Colonic mucosa (tissue), 4 donors: Measurements from ENCODE around the gene LILRA5. TPM values are rescaled to one million over a fixed set of nuclear protein-coding genes. Genes with fewer than 3 reads are reported as not detected.

ENCODE experiments used
- DNase-seq: peaks from one replicate; pipeline ENCODE4 v3.0.0-alpha.2; 2020
- H3K27ac ChIP-seq: fragments of 200-600 bp; one replicate; pipeline ENCODE4 v1.8.0; 2021
- H3K27me3 ChIP-seq: fragments of 200-600 bp; one replicate; pipeline ENCODE4 v1.8.0; 2021
- H3K36me3 ChIP-seq: fragments of 200-600 bp; one replicate; pipeline ENCODE4 v1.8.0; 2021
- H3K4me1 ChIP-seq: fragments of 200-600 bp; one replicate; pipeline ENCODE4 v1.8.0; 2021; ENCODE audit warnings: mild to moderate bottlenecking
- H3K4me3 ChIP-seq: fragments of 200-600 bp; one replicate; pipeline ENCODE4 v1.8.0; 2021
- H3K9ac ChIP-seq, 2 donors: one replicate each; pipeline ENCODE4 v1.7.0; 2013; ENCODE audit warnings: control low read depth in 2 of 2, low read depth in 2 of 2, low read length in 2 of 2
- H3K9me3 ChIP-seq: fragments of 200-600 bp; one replicate; pipeline ENCODE4 v1.8.0; 2021
- CTCF ChIP-seq: fragments of 200-600 bp; IDR thresholded peaks from one replicate; pipeline ENCODE4 v1.8.0; 2022; ENCODE audit warnings: antibody characterized with exemption, mild to moderate bottlenecking
- intact Hi-C: fragments of 100-400 bp; cut with DNase I; formaldehyde crosslinking; loops from one replicate; pipeline ENCODE4 v1.14.1; 2022
- total RNA-seq, 2 donors: library from RNA; stranded (reverse); fragmentation: NEBNext Ultra II Directional in 1 of 2; extraction: Animal tissue kit (Norgen Biotek cat#: 25700) in 1 of 2; gene quantifications; one replicate each; pipeline ENCODE4 v1.2.1, GENCODE V29; 2021
- donor health status: healthy.
- donor health status: DM: no; HTN: no; CAD: no.
- donor health status: DM: no; HTN: no; CAD: no.

LILRA5 gene
- total RNA-seq, 2 donors from 2014 or later = 0.42 to 2.7 TPM

- intact Hi-C loops = no loop called here
- H3K9ac ChIP-seq = no peak overlapping the region
- H3K4me1 ChIP-seq = no peaks in the 10 kb centered on the region
- no peak for TF ChIP-seq CTCF
- H3K4me3 ChIP-seq = no peak overlapping the region
- H3K9me3 ChIP-seq = no peaks in the 10 kb centered on the region
- no peaks in the 10 kb centered on the region for H3K36me3 ChIP-seq
- H3K27ac ChIP-seq = no peak overlapping the region
- no peak for DNase-seq
- no peaks in the 10 kb centered on the region for H3K27me3 ChIP-seq
These were observed 5.5 kb downstream of the LILRA5 start for GRCh38 chr19:54307389-54308020.

GRCh38 chr19:54305141-54305540 is 7.8 kb downstream of the LILRA5 start:
- Histone ChIP-seq H3K9ac (no peak overlapping the region), H3K9me3 (no peaks in the 10 kb centered on the region), H3K4me1 (no peaks in the 10 kb centered on the region), H3K27ac (no peak overlapping the region), H3K36me3 (no peaks in the 10 kb centered on the region), H3K4me3 (no peak overlapping the region), H3K27me3 (no peaks in the 10 kb centered on the region)
- no peak for DNase-seq
- intact Hi-C loops = no loop called here
- TF ChIP-seq CTCF = no peak

GRCh38 chr19:54302257-54302656 is 10.7 kb downstream of the LILRA5 start:
- Histone ChIP-seq H3K36me3 (no peaks in the 10 kb centered on the region), H3K9ac (no peak overlapping the region), H3K4me3 (no peak overlapping the region), H3K27me3 (no peaks in the 10 kb centered on the region), H3K4me1 (no peaks in the 10 kb centered on the region), H3K27ac (no peak overlapping the region), H3K9me3 (no peaks in the 10 kb centered on the region)
- intact Hi-C loops = no loop called here
- TF ChIP-seq CTCF = no peak
- DNase-seq = no peak

- Histone ChIP-seq H3K27me3 (no peaks in the 10 kb centered on the region), H3K9me3 (no peaks in the 10 kb centered on the region), H3K4me3 (no peak overlapping the region), H3K36me3 (no peaks in the 10 kb centered on the region), H3K9ac (no peak overlapping the region), H3K27ac (no peak overlapping the region), H3K4me1 (no peaks in the 10 kb centered on the region)
- no peak for DNase-seq
- TF ChIP-seq CTCF = no peak
- intact Hi-C loops = loop anchor here (10.0 kb wide), 1 partner anchor 275 kb away; the partner anchor contains the start of gene LILRA2
These were observed 13.5 kb downstream of the LILRA5 start for GRCh38 chr19:54299515-54299914.

- no peaks in the 10 kb centered on the region for H3K36me3 ChIP-seq
- H3K9me3 ChIP-seq = no peaks in the 10 kb centered on the region
- no peaks in the 10 kb centered on the region for H3K27me3 ChIP-seq
- no peak overlapping the region for H3K9ac ChIP-seq
- H3K4me1 ChIP-seq = no peaks in the 10 kb centered on the region
- DNase-seq = no peak
- intact Hi-C loops = loop anchor here (10.0 kb wide), 1 partner anchor 276 kb away; the partner anchor contains the start of gene LILRA2
- no peak overlapping the region for H3K4me3 ChIP-seq
- no peak for TF ChIP-seq CTCF
- no peak overlapping the region for H3K27ac ChIP-seq
These were observed 13.9 kb downstream of the LILRA5 start for GRCh38 chr19:54299126-54299498.
